ENCODE results near the gene COL4A6.

Gene COL4A6

DNA sequence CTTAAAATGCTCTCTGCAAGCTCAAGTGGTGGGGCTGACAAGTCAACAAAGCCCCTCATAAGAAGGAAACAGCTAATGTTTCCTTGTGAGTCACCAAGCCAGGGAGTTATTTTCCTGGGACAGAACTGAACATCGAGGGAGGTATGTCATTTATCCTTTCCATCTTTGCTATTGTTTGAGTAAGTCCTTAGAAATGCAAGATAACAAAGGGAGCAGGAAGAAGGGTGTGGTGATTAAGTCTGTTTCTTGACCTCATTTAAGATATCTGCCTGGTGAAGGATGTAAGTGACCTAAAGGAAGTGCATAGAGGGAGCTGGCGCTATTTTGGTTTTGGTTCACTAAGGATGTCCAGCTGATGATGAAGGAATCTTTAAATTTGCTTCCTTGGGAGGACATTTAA lies 306.8 kb downstream of the COL4A6 start:
- Histone ChIP-seq H3K79me2 (ENCODE audit: low read length) (no peaks in the 10 kb centered on the region), H3K9me2 (replicated peaks; ENCODE audit: insufficient read depth, low read length) (no peaks in the 10 kb centered on the region), H3K4me1 (ENCODE audit: low read length) (no peaks in the 10 kb centered on the region), H3K9me3 (replicated peaks; ENCODE audit: insufficient read depth, low read length) (no peaks in the 10 kb centered on the region), H4K20me1 (ENCODE audit: insufficient read depth, low read length) (no peaks in the 10 kb centered on the region), H3K36me3 (replicated peaks; ENCODE audit: insufficient read depth, low read length) (no peaks in the 10 kb centered on the region), H3K4me3 (ENCODE audit: low read length) (no peak overlapping the region), H3K27ac (ENCODE audit: low read length) (no peak overlapping the region), H2AFZ (ENCODE audit: low read length) (no peak overlapping the region), H3K27me3 (replicated peaks; ENCODE audit: insufficient read depth, low read length) (no peaks in the 10 kb centered on the region), H3K9ac (ENCODE audit: low read length) (no peak overlapping the region), H3K4me2 (ENCODE audit: low read depth, low read length) (no peak overlapping the region), H3F3A (ENCODE audit: insufficient read depth, low read length) (no peaks in the 10 kb centered on the region)
- TF ChIP-seq CTCF (IDR thresholded peaks at IDR 0.05; ENCODE audit: low read length) = no peak
- TF ChIP-seq EZH2phosphoT487 (IDR thresholded peaks at IDR 0.05; ENCODE audit: low read length) = no peak
- no peak for TF ChIP-seq EZH2 (optimal IDR thresholded peaks at IDR 0.05; ENCODE audit: low read depth, low read length)
- DNase-seq = no peak

- Histone ChIP-seq H3K36me3 (replicated peaks; ENCODE audit: insufficient read depth, low read length) (no peaks in the 10 kb centered on the region), H3F3A (ENCODE audit: insufficient read depth, low read length) (no peaks in the 10 kb centered on the region), H3K27ac (ENCODE audit: low read length) (no peak overlapping the region), H3K27me3 (replicated peaks; ENCODE audit: insufficient read depth, low read length) (no peaks in the 10 kb centered on the region), H3K4me2 (ENCODE audit: low read depth, low read length) (no peak overlapping the region), H3K9me2 (replicated peaks; ENCODE audit: insufficient read depth, low read length) (no peaks in the 10 kb centered on the region), H3K4me3 (ENCODE audit: low read length) (no peak overlapping the region), H3K79me2 (ENCODE audit: low read length) (no peaks in the 10 kb centered on the region), H2AFZ (ENCODE audit: low read length) (no peak overlapping the region), H3K9ac (ENCODE audit: low read length) (no peak overlapping the region), H3K9me3 (replicated peaks; ENCODE audit: insufficient read depth, low read length) (no peaks in the 10 kb centered on the region), H4K20me1 (ENCODE audit: insufficient read depth, low read length) (no peaks in the 10 kb centered on the region), H3K4me1 (ENCODE audit: low read length) (no peaks in the 10 kb centered on the region)
- no peak for DNase-seq
- TF ChIP-seq CTCF (IDR thresholded peaks at IDR 0.05; ENCODE audit: low read length) (no peak), EZH2 (optimal IDR thresholded peaks at IDR 0.05; ENCODE audit: low read depth, low read length) (no peak), EZH2phosphoT487 (IDR thresholded peaks at IDR 0.05; ENCODE audit: low read length) (no peak)
Observed at GRCh38 chrX:108130889-108131288, 307.3 kb downstream of the COL4A6 start.

DNA sequence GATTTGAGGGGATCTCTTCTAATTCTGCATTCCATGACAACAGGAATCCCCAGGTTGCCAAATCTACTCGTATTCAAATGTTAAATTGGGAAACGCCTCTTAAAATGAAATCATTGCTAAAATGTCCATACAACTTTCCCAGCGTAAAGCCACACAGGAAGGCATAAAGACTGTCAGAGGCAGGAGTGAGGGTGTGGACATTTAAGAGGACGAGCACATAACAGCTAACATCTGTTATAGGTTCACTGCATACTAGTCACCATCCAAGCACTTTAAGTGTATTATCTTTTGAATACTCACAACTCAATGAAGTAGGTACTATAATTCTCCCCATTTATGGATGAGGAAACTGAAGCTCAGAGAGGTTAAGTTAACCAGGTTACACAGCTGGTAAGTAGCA lies 311.1 kb downstream of the COL4A6 start:
- Histone ChIP-seq H3K79me2 (ENCODE audit: low read length) (no peaks in the 10 kb centered on the region), H3K4me1 (ENCODE audit: low read length) (no peaks in the 10 kb centered on the region), H3K4me3 (ENCODE audit: low read length) (no peak overlapping the region), H3K27ac (ENCODE audit: low read length) (no peak overlapping the region), H3K9me2 (replicated peaks; ENCODE audit: insufficient read depth, low read length) (no peaks in the 10 kb centered on the region), H3K9me3 (replicated peaks; ENCODE audit: insufficient read depth, low read length) (no peaks in the 10 kb centered on the region), H3K27me3 (replicated peaks; ENCODE audit: insufficient read depth, low read length) (no peaks in the 10 kb centered on the region), H3K4me2 (ENCODE audit: low read depth, low read length) (no peak overlapping the region), H3F3A (ENCODE audit: insufficient read depth, low read length) (no peaks in the 10 kb centered on the region), H4K20me1 (ENCODE audit: insufficient read depth, low read length) (no peaks in the 10 kb centered on the region), H3K36me3 (replicated peaks; ENCODE audit: insufficient read depth, low read length) (no peaks in the 10 kb centered on the region), H2AFZ (ENCODE audit: low read length) (no peak overlapping the region), H3K9ac (ENCODE audit: low read length) (no peak overlapping the region)
- no peak for TF ChIP-seq EZH2 (optimal IDR thresholded peaks at IDR 0.05; ENCODE audit: low read depth, low read length)
- TF ChIP-seq EZH2phosphoT487 (IDR thresholded peaks at IDR 0.05; ENCODE audit: low read length) = no peak
- no peak for TF ChIP-seq CTCF (IDR thresholded peaks at IDR 0.05; ENCODE audit: low read length)
- no peak for DNase-seq
